GM23338 (cell line): ENCODE data around the gene AFAP1L1. TPM values are rescaled to one million over a fixed set of nuclear protein-coding genes. Genes with fewer than 3 reads are reported as not detected.

Experiments
- ATAC-seq: fragments of 200-7000 bp; cut with Tn5 transposase; 3 replicates; pipeline ENCODE4 v1.9.1; 2020
- DNase-seq: peaks from one replicate; pipeline ENCODE4 v3.0.0-alpha.2; 2015; ENCODE audit warnings: low spot score
- H2AFZ ChIP-seq: fragments of 200-600 bp; sonication (generic); 2 replicates; pipeline ENCODE4 v1.8.0; 2016; ENCODE audit warnings: antibody characterized with exemption, mild to moderate bottlenecking, moderate library complexity
- H3F3A ChIP-seq: fragments of 200-600 bp; sonication (generic); replicated peaks from 2 replicates; pipeline ENCODE4 v1.8.0; 2017; ENCODE audit warnings: antibody characterized with exemption, mixed run types, low read depth
- H3K27ac ChIP-seq: fragments of 200-600 bp; sonication (generic); 2 replicates; pipeline ENCODE4 v1.6.1; 2016; ENCODE audit warnings: low read depth
- H3K27me3 ChIP-seq: fragments of 200-600 bp; sonication (generic); 2 replicates; pipeline ENCODE4 v1.8.0; 2016; ENCODE audit warnings: mild to moderate bottlenecking, mixed run types, moderate library complexity; ENCODE audit not compliant: insufficient read depth
- H3K36me3 ChIP-seq: fragments of 200-600 bp; sonication (generic); 2 replicates; pipeline ENCODE4 v1.8.0; 2016; ENCODE audit warnings: mild to moderate bottlenecking; ENCODE audit not compliant: insufficient read depth
- H3K4me1 ChIP-seq: fragments of 200-600 bp; sonication (generic); 2 replicates; pipeline ENCODE4 v1.8.0; 2016; ENCODE audit warnings: mild to moderate bottlenecking, moderate library complexity; ENCODE audit not compliant: insufficient read depth
- H3K4me2 ChIP-seq: fragments of 200-600 bp; sonication (generic); 2 replicates; pipeline ENCODE4 v1.7.1; 2017; ENCODE audit warnings: mixed run types
- H3K4me3 ChIP-seq: fragments of 200-600 bp; sonication (generic); 2 replicates; pipeline ENCODE4 v1.6.1; 2016; ENCODE audit warnings: mixed run types
- H3K79me2 ChIP-seq: fragments of 200-600 bp; sonication (generic); replicated peaks from 2 replicates; pipeline ENCODE4 v1.8.0; 2017; ENCODE audit warnings: mild to moderate bottlenecking; ENCODE audit not compliant: insufficient read depth
- H3K9me2 ChIP-seq: fragments of 200-600 bp; sonication (generic); 2 replicates; pipeline ENCODE4 v1.8.0; 2017; ENCODE audit not compliant: insufficient read depth
- H4K20me1 ChIP-seq: fragments of 200-600 bp; sonication (generic); replicated peaks from 2 replicates; pipeline ENCODE4 v1.8.0; 2017; ENCODE audit warnings: mild to moderate bottlenecking; ENCODE audit not compliant: insufficient read depth
- H3K27ac Mint-ChIP-seq: 2 replicates; pipeline ENCODE4 v1.8.0; 2020; ENCODE audit warnings: inconsistent platforms, mild to moderate bottlenecking, moderate library complexity, mixed read lengths
- H3K27me3 Mint-ChIP-seq: 3 replicates; pipeline ENCODE4 v1.8.0; 2022; ENCODE audit warnings: low read depth, mild to moderate bottlenecking, moderate library complexity, mixed read lengths, inconsistent platforms; ENCODE audit not compliant: insufficient read depth, poor library complexity
- H3K36me3 Mint-ChIP-seq: 3 replicates; pipeline ENCODE4 v1.8.0; 2021; ENCODE audit warnings: low read depth, mild to moderate bottlenecking, inconsistent platforms, moderate library complexity, mixed read lengths
- H3K4me1 Mint-ChIP-seq: 3 replicates; pipeline ENCODE4 v1.8.0; 2020; ENCODE audit warnings: mild to moderate bottlenecking, inconsistent platforms, mixed read lengths
- H3K4me3 Mint-ChIP-seq: 3 replicates; pipeline ENCODE4 v1.8.0; 2021; ENCODE audit warnings: moderate library complexity, mild to moderate bottlenecking, inconsistent platforms, mixed read lengths
- H3K9me3 Mint-ChIP-seq: 3 replicates; pipeline ENCODE4 v1.8.0; 2020; ENCODE audit warnings: moderate library complexity, mild to moderate bottlenecking, inconsistent platforms, mixed read lengths
- CREB1 ChIP-seq: fragments of 250-450 bp; sonication (Bioruptor Pico); IDR thresholded peaks from 2 replicates; pipeline ENCODE4 v1.5.0; 2020; ENCODE audit warnings: low read depth, mild to moderate bottlenecking, moderate library complexity
- CTCF ChIP-seq, 2 experiments: fragments of 200-600 bp in 1 of 2; sonication (generic) in 1 of 2; conservative IDR thresholded peaks; 2 replicates each; pipeline versions ENCODE4 v1.5.1 to v1.6.1; 2016 to 2017; ENCODE audit warnings: antibody characterized with exemption in 2 of 2, low read depth in 2 of 2, mild to moderate bottlenecking in 2 of 2, moderate library complexity in 1 of 2
- ETS1 ChIP-seq: IDR thresholded peaks from 2 replicates; pipeline ENCODE4 v1.6.1; 2016; ENCODE audit warnings: antibody characterized with exemption
- EZH2 ChIP-seq: fragments of 200-600 bp; sonication (generic); IDR thresholded peaks from one replicate; pipeline ENCODE4 v1.8.0; 2017; ENCODE audit warnings: antibody characterized with exemption, mild to moderate bottlenecking, low read depth; ENCODE audit not compliant: unreplicated experiment
- EZH2phosphoT487 ChIP-seq: fragments of 200-600 bp; sonication (generic); IDR thresholded peaks from one replicate; pipeline ENCODE4 v1.8.1; 2018; ENCODE audit warnings: antibody characterized with exemption; ENCODE audit not compliant: unreplicated experiment
- JUNB ChIP-seq: IDR thresholded peaks from one replicate; pipeline ENCODE4 v1.6.1; 2016; ENCODE audit warnings: antibody characterized with exemption; ENCODE audit not compliant: unreplicated experiment
- NANOG ChIP-seq: IDR thresholded peaks from 2 replicates; pipeline ENCODE4 v1.6.1; 2016; ENCODE audit warnings: antibody characterized with exemption, borderline replicate concordance
- POLR2AphosphoS5 ChIP-seq: IDR thresholded peaks from 2 replicates; pipeline ENCODE4 v1.6.1; 2016; ENCODE audit warnings: antibody characterized with exemption, low read depth
- REST ChIP-seq: IDR thresholded peaks from one replicate; pipeline ENCODE4 v1.6.1; 2018; ENCODE audit warnings: antibody characterized with exemption; ENCODE audit not compliant: unreplicated experiment
- STAT1 ChIP-seq: IDR thresholded peaks from one replicate; pipeline ENCODE4 v1.6.1; 2016; ENCODE audit warnings: antibody characterized with exemption; ENCODE audit not compliant: unreplicated experiment
- ZNF114 ChIP-seq: fragments of 250-450 bp; sonication (Bioruptor Pico); IDR thresholded peaks from 2 replicates; pipeline ENCODE4 v1.5.0; 2020; ENCODE audit warnings: mild to moderate bottlenecking, moderate library complexity
- ZNF331 ChIP-seq: fragments of 250-450 bp; sonication (Bioruptor Pico); IDR thresholded peaks from 2 replicates; pipeline ENCODE4 v1.5.0; 2020; ENCODE audit warnings: low read depth, mild to moderate bottlenecking, moderate library complexity
- ZNF462 ChIP-seq: fragments of 250-450 bp; sonication (Bioruptor Pico); IDR thresholded peaks from 2 replicates; pipeline ENCODE4 v1.5.0; 2020; ENCODE audit warnings: mild to moderate bottlenecking, moderate library complexity
- polyA plus RNA-seq: library from polyadenylated mRNA; unstranded; fragments of >200 nt; fragmentation: Nextera tagmentation; extraction: Ambion mirVana; gene quantifications from 2 replicates; pipeline ENCODE4 v1.2.1, GENCODE V29; 2016
- total RNA-seq: library from RNA; depleted of rRNA; stranded (reverse); fragments of >200 nt; shearing (Covaris generic); gene quantifications from 2 replicates; pipeline ENCODE4 v1.2.3, GENCODE V29; 2014

AFAP1L1 gene
- total and polyA plus RNA-seq, 2 experiments from 2014 or later = 3.2 to 5.7 TPM

- Histone ChIP-seq H3K9me2 (no peaks in the 10 kb centered on the region), H2AFZ (no peak overlapping the region), H3K36me3 (peaks cover 60% of the 10 kb centered on the region), H3K27me3 (no peaks in the 10 kb centered on the region), H3F3A (0 out of 2 replicates have a peak, but pooled peaks cover 2% of the 10 kb centered on the region), H3K79me2 (peaks cover 79% of the 10 kb centered on the region), H3K4me3 (no peak overlapping the region), H3K27ac (no peak overlapping the region), H3K4me2 (no peak overlapping the region), H4K20me1 (peaks cover 41% of the 10 kb centered on the region), H3K4me1 (no peaks in the 10 kb centered on the region)
- H3K36me3 Mint-ChIP-seq = peaks cover 71% of the 10 kb centered on the region
- no peak overlapping the region for H3K4me3 Mint-ChIP-seq
- no peaks in the 10 kb centered on the region for H3K27me3 Mint-ChIP-seq
- no peaks in the 10 kb centered on the region for H3K9me3 Mint-ChIP-seq
- no peak for DNase-seq
- TF ChIP-seq REST (no peak), CREB1 (CRISPR knock-in tag) (no peak), JUNB (no peak), EZH2phosphoT487 (no peak), EZH2 (no peak), ZNF462 (CRISPR knock-in tag) (no peak), CTCF (conservative IDR thresholded peaks at IDR 0.05; ENCODE audit: low read depth in 2 of 2) (no peak), NANOG (no peak), POLR2AphosphoS5 (no peak), ETS1 (no peak), ZNF114 (CRISPR knock-in tag) (no peak), ZNF331 (no peak), STAT1 (no peak)
- peaks cover 7% of the 10 kb centered on the region; the same call in 2 of the 3 replicates for H3K4me1 Mint-ChIP-seq
- ATAC-seq = no peak
- no peak overlapping the region for H3K27ac Mint-ChIP-seq
Observed at GRCh38 chr5:149348518-149348917, 76.9 kb downstream of the AFAP1L1 start.
